GM21515 (cell line): Measurements from ENCODE around the gene FZD7.

Source experiments
- ATAC-seq: cut with Tn5 transposase; IDR thresholded peaks from one replicate; pipeline ENCODE4 v1.9.1; 2021; ENCODE audit not compliant: unreplicated experiment

FZD7 gene

DNA sequence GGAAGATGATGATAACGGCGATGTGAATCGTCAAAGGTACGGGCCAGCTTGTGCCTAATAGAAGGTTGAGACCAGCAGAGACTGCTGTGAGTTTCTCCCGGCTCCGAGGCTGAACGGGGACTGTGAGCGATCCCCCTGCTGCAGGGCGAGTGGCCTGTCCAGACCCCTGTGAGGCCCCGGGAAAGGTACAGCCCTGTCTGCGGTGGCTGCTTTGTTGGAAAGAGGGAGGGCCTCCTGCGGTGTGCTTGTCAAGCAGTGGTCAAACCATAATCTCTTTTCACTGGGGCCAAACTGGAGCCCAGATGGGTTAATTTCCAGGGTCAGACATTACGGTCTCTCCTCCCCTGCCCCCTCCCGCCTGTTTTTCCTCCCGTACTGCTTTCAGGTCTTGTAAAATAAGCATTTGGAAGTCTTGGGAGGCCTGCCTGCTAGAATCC lies 3.0 kb downstream of the FZD7 start:
- ATAC-seq, result no peak

DNA sequence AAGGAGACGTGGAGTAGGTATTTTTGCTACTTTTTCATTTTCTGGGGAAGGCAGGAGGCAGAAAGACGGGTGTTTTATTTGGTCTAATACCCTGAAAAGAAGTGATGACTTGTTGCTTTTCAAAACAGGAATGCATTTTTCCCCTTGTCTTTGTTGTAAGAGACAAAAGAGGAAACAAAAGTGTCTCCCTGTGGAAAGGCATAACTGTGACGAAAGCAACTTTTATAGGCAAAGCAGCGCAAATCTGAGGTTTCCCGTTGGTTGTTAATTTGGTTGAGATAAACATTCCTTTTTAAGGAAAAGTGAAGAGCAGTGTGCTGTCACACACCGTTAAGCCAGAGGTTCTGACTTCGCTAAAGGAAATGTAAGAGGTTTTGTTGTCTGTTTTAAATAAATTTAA lies 3.4 kb downstream of the FZD7 start:
- no peak for ATAC-seq

DNA sequence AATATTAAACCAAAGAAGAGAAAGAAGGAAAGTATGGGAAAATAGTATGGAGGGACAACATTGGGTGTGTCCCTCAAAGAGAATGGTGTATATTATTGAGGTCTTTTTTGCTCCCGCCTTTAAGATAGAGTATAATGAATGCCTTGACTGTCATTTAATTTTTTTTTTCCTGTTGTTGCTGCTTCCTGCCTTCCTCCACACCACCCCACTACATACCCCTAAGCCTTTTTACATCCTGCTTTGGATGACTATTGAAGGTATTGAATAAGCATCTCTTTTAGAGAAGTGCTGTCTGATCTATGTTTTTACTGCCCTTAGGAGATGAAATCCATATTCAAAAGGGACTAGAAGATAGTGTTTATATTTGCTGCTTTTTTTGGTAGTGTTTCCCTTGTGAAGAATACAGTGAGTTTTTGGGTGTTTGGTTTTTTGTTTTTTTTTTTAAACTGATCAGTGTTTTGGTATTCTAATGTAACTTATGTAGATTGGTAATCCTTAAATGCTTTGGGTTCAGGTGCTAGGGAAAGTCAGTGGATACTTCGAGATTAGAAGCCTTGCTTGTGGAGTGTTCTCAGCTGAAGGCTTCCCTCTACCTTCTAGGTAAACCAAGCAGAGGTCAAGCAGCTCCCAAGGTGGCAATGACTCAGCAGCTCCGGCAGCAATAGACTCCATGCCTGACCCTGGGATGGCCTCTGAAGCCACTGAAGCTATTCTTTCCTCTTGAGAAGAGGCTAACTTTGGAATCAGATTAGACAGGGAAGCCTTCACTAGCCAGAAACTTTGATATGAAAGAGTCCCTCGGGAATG lies 5.0 kb downstream of the FZD7 start:
- no peak for ATAC-seq

DNA sequence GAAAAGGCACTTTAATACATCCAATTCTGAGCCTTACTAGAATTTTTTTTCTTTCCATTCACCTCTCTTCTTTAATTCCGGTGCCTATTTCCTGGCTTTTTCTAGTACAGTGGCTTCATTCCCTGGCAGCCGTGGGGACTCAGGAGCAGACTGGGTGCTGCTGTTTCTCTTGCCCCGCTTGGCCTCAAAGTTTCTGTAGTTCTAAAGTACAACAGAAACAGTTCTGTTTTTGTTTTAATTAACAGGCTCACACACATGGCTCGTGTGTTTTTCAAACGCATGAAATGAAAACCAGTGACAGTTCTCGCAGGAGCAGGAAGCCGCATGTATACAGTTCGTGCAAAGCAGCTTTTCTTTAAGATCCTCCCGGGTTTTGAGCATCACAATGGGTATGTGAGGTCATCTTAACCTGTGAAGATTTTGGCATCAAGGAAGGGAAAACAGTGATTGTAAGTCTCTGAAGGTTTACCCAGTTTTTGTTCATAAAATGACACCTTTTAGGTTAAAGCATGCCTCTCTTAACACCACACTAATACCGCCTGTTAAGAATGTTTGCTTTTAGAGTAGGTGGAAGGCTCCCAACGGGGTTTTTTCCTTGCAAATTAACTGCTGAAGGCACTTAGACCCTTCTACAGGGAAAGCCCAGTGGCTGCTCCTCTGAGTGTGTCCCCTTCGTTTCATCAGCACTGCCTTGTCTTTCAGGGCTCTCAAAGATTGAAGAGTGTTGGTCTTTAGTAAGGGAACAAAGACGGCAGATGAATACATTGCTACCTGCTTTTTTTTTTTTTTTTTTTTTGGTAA lies 5.8 kb downstream of the FZD7 start:
- no peak for ATAC-seq

DNA sequence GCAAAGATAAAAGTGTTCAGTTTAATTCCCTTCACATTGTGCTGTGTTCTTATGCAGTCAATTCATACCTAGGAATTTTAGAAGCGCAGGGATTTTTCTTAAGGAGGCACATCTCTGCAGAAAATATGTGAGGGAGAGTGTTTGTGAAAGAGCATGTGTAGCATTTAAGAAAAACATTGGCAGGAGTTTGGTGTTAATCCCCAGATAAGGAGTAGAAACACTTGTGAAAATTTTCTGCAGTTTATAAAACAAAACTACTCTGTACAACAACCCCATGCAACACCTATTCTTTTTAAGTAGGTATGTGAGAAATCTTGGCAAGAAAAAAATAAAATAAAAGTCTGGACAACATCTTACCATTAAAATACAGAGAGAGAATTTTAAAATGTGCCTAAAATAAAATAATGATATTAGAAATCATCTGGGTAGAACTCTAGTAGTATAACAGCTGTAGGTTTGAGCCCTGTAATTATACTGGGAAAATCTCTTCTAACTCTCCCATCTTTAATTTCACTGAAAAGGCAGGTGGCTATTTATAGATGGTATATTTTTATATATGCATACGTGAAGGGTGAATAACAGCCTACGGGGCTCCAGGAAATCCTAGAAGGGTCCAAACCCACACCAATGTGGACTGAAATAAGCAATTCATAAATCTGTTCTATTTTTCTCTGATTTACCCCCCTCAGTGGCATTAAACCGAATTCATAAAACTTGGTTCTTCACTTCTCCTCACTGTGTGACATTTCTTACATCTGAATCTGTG lies 6.6 kb downstream of the FZD7 start:
- no peak for ATAC-seq

DNA sequence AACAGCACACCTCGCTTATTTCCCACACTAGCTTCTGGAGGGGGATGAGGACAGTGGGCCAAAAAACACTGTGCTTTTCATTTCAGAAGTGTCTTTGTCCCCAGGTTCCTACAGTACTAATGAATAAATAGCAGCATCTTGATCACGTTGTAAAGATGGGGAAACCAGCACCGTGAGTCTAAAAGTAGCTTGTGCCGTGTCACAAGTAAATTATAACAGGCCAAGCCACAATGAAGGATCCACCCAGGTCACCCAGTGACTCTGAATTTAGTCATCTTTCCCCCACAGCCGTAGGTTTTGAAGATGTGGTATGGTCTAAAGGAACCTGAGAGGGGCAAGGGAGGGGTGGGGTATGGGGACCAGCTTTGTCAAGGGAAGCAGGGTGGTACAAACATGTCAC lies 8.8 kb downstream of the FZD7 start:
- ATAC-seq, result no peak

DNA sequence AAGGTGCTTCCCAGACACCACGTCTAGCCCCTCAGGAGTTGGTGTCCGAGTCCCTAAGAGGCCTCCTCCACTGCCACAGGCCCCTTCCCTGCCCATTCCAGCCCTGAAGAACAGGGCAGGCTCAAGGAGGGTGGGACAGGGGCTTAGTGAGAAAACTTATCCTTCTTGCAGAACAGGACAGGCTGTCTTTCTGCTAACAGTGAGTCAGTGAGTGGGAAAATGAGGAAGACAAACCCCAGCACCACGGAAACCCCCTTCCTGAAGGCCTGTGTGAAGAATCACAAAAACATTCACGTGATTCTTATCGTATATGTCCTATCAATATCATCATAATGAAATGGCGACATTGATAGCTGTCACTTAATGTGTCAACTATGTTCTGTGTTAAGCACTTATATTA lies 9.8 kb downstream of the FZD7 start:
- ATAC-seq, result no peak

DNA sequence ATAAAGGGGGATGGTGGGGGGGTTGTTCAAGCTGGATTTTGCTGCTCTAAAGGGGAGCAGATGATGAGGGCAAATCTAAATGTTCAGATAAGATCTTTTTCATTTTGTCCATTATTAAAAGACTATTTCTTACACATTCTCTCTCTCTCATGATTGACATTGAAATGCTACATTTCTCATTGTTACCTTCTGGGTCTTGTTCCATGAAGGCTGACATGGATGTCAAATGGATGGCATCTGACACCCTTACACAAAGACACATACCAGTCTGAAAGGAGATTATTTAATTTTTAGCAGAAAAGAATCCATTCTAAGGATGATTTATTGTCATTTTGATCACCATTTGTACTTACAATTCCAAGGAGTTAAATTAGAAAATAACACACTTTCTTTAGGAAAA lies 11.1 kb downstream of the FZD7 start:
- no peak for ATAC-seq

DNA sequence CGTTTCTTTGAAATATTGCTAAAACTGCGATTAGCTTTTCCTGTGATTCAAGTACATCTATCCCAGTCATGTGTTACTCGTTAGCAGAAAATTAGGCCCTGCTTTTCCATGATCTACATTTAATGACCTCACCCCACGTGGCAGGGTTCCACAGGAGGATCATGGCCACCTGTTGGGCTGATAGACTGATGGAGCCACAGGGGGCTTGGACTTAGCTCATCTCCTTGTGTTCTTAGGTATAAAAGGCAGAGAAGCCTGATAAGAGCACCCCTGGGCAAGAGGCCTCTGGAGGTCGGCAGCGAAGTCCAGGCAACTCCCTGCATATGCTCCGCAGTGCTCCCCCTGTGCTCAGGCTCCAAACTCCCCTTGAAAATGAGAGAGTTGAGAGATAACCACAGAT lies 12.9 kb downstream of the FZD7 start:
- ATAC-seq, result no peak

DNA sequence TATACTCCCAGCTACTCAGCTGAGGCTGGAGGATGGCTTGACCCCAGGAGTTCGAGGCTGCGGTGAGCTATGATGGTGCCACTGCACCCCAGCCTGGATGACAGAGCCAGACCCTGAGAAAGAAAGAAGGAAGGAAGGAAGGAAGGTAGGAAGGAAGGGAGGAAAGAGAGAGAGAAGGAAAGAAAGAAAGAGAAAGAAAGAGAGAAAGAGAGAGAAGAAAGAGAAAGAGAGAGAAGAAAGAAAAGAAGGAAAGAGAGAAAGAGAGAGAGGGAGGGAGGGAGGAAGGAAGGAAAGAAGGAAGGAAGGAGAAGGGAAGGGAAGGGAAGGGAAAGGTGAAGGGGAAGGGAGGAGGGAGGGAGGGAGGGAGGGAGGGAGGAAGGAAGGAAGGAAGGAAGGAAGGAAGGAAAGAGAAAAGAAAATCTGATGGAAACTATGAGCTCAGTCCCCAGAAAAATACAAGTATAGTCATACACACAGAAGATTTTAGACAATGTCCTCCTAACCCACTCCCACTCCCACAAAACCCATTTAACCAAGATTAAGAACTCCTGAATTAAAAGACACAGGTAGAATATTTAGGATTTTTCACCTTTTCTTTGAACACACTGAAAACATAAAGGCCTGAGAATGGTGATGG lies 15.6 kb downstream of the FZD7 start:
- ATAC-seq, result no peak

DNA sequence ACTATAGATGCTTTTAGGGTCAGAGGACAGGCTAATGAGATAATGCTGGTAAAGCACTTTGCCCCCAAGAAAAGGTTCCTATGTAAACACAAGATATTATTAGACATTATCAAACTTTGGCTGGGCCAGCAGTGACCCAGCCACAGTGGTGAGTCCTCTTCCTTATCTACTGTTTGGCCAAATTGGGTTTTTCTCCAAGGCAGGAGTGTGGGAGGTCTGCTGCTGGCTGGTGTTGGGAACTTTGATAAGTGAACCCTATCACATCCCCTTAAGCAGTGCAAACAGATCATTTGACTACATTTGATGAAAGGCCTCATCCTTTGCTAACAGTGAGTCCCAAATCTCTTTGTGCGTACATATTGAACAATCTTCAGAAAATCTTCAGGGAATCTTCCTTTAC lies 16.2 kb downstream of the FZD7 start:
- ATAC-seq, result no peak

DNA sequence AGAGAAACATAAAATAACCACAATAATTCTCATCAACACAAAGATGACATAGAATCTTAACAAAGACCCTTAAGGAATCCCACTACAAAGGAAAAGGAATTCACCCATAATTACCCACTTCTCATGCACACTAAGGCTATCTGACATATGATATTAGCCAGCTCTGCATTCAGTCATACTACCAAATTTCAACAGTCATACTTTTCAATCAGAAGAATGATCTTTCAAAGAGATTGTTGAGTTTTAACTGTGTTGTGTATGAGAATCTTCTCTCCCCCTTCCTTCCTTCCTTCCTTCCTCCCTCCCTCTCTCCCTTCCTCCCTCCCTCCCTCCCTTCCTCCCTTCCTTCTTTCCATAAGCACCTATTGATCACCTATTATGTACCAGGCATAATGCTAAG lies 17.0 kb downstream of the FZD7 start:
- ATAC-seq, result no peak

DNA sequence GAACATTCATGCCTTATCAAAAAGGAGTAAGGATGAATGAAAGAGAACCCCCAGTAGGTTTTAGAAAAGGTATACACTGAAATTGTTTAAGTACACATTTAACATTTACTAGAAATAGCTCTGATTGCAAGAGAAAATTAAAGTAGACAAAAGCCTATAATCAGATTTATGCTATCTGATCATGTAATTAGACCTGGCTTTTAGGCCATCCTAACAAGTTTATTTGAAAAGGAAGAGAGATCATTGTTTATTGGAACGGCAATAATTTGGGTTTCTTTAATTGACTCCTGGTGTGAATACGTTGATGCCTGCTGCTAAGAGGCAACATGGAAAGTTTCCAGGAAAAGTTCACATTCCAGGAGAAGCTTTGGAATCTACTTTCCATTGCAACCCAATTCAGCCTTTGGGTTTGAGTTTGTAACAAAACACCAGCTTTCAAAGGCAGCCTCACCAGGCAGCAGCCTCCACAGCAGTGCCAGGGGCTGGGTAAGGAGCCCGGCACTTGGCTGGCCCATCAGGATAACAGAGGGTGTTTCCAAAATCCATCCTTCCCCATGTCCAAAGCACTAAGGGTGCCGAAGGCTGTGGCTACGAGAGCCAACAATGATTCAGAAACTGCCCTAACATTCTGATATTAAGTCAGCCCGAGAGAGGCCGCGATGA lies 18.0 kb downstream of the FZD7 start:
- ATAC-seq, result no peak

DNA sequence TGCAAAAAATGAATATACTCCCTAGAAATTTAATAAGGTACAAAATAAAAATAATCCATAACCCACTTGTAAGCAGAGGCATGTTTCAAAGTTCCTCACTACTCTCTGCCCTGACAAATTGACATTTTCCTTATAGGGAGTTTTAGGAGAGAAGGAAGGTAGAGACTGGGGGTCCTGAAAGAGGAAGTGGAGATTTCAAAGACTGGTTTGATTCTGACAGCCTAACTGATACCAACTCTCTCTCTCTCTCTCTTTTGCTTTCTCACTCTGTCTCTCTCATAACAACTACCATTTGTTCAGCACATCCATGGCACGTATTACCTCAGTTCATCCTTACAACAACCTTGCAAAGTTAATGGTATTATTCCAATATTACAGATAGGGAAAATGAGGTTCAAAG lies 18.6 kb downstream of the FZD7 start:
- ATAC-seq, result no peak

DNA sequence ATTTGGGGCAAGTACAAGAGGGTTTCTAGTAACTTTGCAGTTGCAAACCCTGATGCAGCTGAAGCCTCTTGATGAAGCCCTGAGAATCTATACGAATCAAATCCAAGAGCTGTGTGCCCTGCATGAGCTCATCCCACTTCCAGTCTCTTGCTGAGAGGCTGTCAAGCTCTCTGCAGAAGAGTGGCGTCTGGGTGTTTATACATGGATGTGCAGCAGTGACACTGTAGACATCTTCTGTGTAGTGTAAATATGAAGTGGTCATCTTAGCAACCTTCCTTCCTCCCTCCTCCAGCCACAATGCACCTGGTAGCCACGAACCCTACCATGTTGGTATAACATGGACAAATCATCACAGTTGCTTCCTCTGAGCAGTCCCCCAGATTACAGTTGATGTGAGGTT lies 21.0 kb downstream of the FZD7 start:
- ATAC-seq, result no peak

DNA sequence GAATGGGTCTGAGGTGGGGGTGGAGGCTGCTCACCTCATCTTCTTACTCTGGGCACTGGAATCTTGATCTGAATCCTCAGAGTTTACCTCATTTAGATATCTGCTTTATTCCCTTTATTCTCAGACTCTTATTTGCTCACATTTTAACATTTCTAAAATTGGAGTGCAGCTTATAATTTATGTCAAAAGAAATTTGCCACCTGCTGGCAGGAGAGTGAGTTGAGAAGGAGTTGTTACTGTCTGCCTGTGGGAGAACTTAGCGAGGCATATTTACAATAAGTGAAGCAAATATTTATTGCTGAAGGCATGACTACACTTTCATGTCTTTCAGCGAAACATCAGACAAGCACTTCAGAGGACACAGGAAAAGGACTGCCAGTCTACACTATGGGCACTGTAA lies 23.0 kb downstream of the FZD7 start:
- no peak for ATAC-seq

DNA sequence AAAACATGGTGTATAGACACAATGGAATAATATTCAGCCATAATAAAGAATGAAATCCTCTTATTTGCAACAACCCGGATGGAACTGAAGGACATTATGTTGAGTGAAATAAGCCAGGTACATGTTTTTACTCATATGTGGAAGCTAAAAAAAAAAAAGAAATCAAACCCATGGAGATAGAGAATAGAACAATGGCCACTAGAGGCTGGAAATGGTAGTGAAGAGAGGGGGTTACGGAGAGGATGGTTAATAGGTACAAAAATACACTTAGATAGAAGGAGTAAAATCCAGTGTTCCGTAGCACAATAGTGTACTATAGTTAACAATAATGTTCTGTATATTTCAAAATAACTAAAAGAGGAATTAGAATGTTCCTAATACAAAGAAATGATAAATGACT lies 26.6 kb downstream of the FZD7 start:
- no peak for ATAC-seq

DNA sequence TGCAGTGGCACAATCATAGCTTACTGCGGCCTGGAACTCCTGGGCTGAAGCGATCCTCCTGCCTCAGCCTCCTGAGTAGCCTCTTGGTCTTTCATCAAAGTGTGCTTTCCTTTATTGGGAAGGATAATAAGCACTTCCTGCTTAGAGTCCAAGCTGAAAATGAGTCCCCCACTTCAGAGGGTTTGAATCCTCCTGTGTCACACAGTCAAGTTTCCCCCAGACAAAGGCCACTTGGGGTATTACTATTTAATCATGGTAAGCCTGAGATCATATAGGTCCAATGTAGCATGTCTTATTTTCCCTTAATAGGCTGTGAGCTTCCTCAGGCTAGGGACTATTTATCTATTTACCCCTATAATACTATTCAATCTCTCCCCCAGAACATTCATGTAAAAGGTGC lies 28.0 kb downstream of the FZD7 start:
- no peak for ATAC-seq

DNA sequence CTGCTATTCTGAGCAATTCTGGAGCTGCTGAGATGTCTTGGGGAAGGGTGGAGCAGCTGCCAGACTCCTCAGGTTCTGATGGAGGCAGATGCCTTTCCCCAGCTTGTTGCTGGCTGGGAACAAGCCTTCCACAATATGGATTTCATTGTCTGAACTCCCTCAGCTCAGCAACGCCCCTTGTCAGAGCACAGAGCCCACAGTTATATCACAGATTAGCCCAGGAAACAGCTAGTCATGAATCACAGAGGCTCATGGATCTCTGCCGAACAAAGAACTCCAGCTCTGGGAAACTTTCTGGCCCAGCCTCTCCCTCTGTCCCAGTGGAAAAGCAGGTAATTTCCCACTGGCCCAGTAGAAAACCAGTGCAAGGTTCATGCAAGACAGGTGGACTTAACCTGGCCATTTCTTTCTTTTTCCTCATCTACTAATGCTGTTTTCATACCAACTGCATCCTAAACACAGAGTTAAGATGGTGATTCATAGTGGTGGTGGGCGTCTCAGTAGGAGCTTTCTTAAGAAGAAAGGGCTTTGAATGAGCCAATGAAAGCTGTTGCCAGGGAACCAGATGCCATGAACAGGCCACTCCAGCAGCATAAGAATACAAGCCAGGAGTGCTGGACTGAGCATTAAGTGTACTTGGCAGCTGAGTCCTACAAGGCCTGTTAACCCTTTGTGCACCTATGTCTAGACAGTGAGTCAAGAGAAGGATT lies 30.7 kb downstream of the FZD7 start:
- no peak for ATAC-seq

DNA sequence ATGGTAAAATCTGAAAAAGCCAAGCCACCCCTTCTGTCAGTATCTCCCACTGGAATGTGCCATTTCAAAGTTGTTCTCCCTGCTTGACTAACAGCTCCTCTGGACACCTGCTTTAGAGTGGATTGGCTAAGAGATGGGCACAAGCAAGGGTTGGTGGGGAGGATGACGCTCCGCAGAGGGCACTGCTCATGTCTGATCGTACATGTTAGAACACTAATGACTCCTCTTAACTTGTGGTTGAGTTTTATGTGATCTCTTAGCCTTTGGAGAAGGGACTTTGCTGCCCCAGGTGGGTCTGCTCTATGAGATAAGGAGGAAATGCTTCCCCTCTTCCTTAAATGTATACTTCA lies 31.2 kb downstream of the FZD7 start:
- no peak for ATAC-seq
